PFSK-1 (cell line): ENCODE results near the gene KRT27.

ENCODE experiments used
- POLR2AphosphoS5 ChIP-seq: IDR thresholded peaks from 2 replicates; pipeline ENCODE4 v1.6.1; 2012; ENCODE audit warnings: low read depth, mild to moderate bottlenecking, control low read depth, low read length, moderate library complexity
- SIN3A ChIP-seq: IDR thresholded peaks from 2 replicates; pipeline ENCODE4 v1.6.1; 2012; ENCODE audit warnings: mild to moderate bottlenecking, low read length, moderate library complexity, borderline replicate concordance; ENCODE audit not compliant: insufficient read depth
- TAF1 ChIP-seq: IDR thresholded peaks from 2 replicates; pipeline ENCODE4 v1.6.1; 2012; ENCODE audit warnings: low read length, control low read depth, borderline replicate concordance; ENCODE audit not compliant: insufficient read depth

GRCh38 chr17:40782450-40782849 is at the start of gene KRT27:
- TF ChIP-seq TAF1 = no peak
- TF ChIP-seq POLR2AphosphoS5 = no peak
- no peak for TF ChIP-seq SIN3A
